Measurements from ENCODE around the gene ST6GALNAC3.
"Not testable (repeated sequence)": the region's sequence is repeated elsewhere in the genome, so short reads cannot be mapped to it uniquely, and the experiment has no call there.

ST6GALNAC3 gene

GRCh38 chr1:76101548-76101947 lies 27.0 kb downstream of the ST6GALNAC3 start:
- no peak for DNase-seq
- intact Hi-C loops (cut with DNase I), result no loop called here

GRCh38 chr1:76102046-76102445 lies 27.5 kb downstream of the ST6GALNAC3 start:
- DNase-seq, result no peak
- intact Hi-C loops (cut with DNase I), result no loop called here

GRCh38 chr1:76103034-76103433 lies 28.5 kb downstream of the ST6GALNAC3 start:
- DNase-seq, result no peak
- intact Hi-C loops (cut with DNase I), result no loop called here

GRCh38 chr1:76105372-76105771 lies 30.8 kb downstream of the ST6GALNAC3 start:
- no peak for DNase-seq

GRCh38 chr1:76106251-76106650 lies 31.7 kb downstream of the ST6GALNAC3 start:
- DNase-seq, result no peak
- intact Hi-C loops (cut with DNase I), result no loop called here

More at GRCh38 chr1:76105372-76105771, 30.8 kb downstream of the ST6GALNAC3 start:
- intact Hi-C loops (cut with DNase I), result no loop called here

- intact Hi-C loops (cut with DNase I), result no loop called here
- no peak for DNase-seq
Measured at GRCh38 chr1:76106719-76107235, 32.2 kb downstream of the ST6GALNAC3 start.

GRCh38 chr1:76109404-76109803 lies 34.9 kb downstream of the ST6GALNAC3 start:
- peak in 30 of 42 donors; percentile 7 to 68 (median 28) for DNase-seq
- intact Hi-C loops (cut with DNase I), result no loop called here

GRCh38 chr1:76109901-76110560 lies 35.5 kb downstream of the ST6GALNAC3 start:
- intact Hi-C loops (cut with DNase I), result no loop called here
- DNase-seq, result no peak

GRCh38 chr1:76110666-76111065 lies 36.1 kb downstream of the ST6GALNAC3 start:
- DNase-seq, result no peak

GRCh38 chr1:76112321-76112720 lies 37.8 kb downstream of the ST6GALNAC3 start:
- intact Hi-C loops (cut with DNase I); DNase-seq: not testable (repeated sequence)

More at GRCh38 chr1:76110666-76111065, 36.1 kb downstream of the ST6GALNAC3 start:
- intact Hi-C loops (cut with DNase I), result no loop called here

- DNase-seq, result no peak
- intact Hi-C loops (cut with DNase I), result no loop called here
Measured at GRCh38 chr1:76113446-76113845, 38.9 kb downstream of the ST6GALNAC3 start.

GRCh38 chr1:76115171-76115570 lies 40.6 kb downstream of the ST6GALNAC3 start:
- intact Hi-C loops (cut with DNase I), result no loop called here
- peak in 2 of 42 donors; percentile 24 to 34 for DNase-seq

- no peak for DNase-seq
- intact Hi-C loops (cut with DNase I), result no loop called here
Measured at GRCh38 chr1:76121850-76122249, 47.3 kb downstream of the ST6GALNAC3 start.

GRCh38 chr1:76122271-76122670 lies 47.7 kb downstream of the ST6GALNAC3 start:
- DNase-seq, result no peak
- intact Hi-C loops (cut with DNase I), result no loop called here

GRCh38 chr1:76123411-76124064 lies 49.0 kb downstream of the ST6GALNAC3 start:
- intact Hi-C loops (cut with DNase I); DNase-seq: not testable (repeated sequence)

- DNase-seq, result no peak
- intact Hi-C loops (cut with DNase I), result no loop called here
Measured at GRCh38 chr1:76124196-76124595, 49.6 kb downstream of the ST6GALNAC3 start.

GRCh38 chr1:76125473-76126219 lies 51.1 kb downstream of the ST6GALNAC3 start:
- intact Hi-C loops (cut with DNase I), result no loop called here
- DNase-seq, result peak in 1 of 42 donors; percentile 18

- intact Hi-C loops (cut with DNase I), result no loop called here
- no peak for DNase-seq
Measured at GRCh38 chr1:76128096-76128495, 53.5 kb downstream of the ST6GALNAC3 start.

GRCh38 chr1:76129731-76130130 lies 55.2 kb downstream of the ST6GALNAC3 start:
- no peak for DNase-seq
- intact Hi-C loops (cut with DNase I), result no loop called here

GRCh38 chr1:76130992-76131391 lies 56.4 kb downstream of the ST6GALNAC3 start:
- DNase-seq, result no peak
- intact Hi-C loops (cut with DNase I), result no loop called here
